Measurements from ENCODE around the gene UBE4A. TPM values are rescaled to one million over a fixed set of nuclear protein-coding genes. Genes with fewer than 3 reads are reported as not detected.

UBE4A gene
- 44.6 and 45.7 TPM in 2 replicates for total RNA-seq (2012; rRNA removed)

- Histone ChIP-seq H3K4me1 (ENCODE audit: control insufficient read depth, insufficient read depth, low read length) (peaks cover 8% of the 10 kb centered on the region), H3K9me3 (replicated peaks; ENCODE audit: low read length) (no peaks in the 10 kb centered on the region), H3K4me3 (ENCODE audit: low read length) (peak within 1 kb of the TSS; percentile 93), H3K4me2 (ENCODE audit: low read length) (peak within 1 kb of the TSS; percentile 89), H3K9ac (ENCODE audit: low read depth, low read length) (peak within 1 kb of the TSS; percentile 88), H3K27me3 (ENCODE audit: control insufficient read depth, insufficient read depth, low read length) (no peaks in the 10 kb centered on the region), H3K36me3 (ENCODE audit: insufficient read depth, low read length) (peaks cover 1% of the 10 kb centered on the region)
Observed at GRCh38 chr11:118359295-118359958, at the start of gene UBE4A. Gene UBE4A, plus strand, starts transcription at chr11:118359600. Its CDS starts 5,481 bp downstream, at chr11:118365081.

- no peak overlapping the region for H3K4me2 ChIP-seq (ENCODE audit: low read length)
- H3K9me3 ChIP-seq (replicated peaks; ENCODE audit: low read length) = no peaks in the 10 kb centered on the region
- H3K36me3 ChIP-seq (ENCODE audit: insufficient read depth, low read length) = no peaks in the 10 kb centered on the region
- H3K9ac ChIP-seq (ENCODE audit: low read depth, low read length) = no peak overlapping the region
- H3K27me3 ChIP-seq (ENCODE audit: control insufficient read depth, insufficient read depth, low read length) = peaks cover 25% of the 10 kb centered on the region
- H3K4me1 ChIP-seq (ENCODE audit: control insufficient read depth, insufficient read depth, low read length) = no peaks in the 10 kb centered on the region
- no peak overlapping the region for H3K4me3 ChIP-seq (ENCODE audit: low read length)
Observed at GRCh38 chr11:118310271-118310670, 49.1 kb upstream of the UBE4A start.

GRCh38 chr11:118310781-118311485, 48.5 kb upstream of the UBE4A start:
- Histone ChIP-seq H3K27me3 (ENCODE audit: control insufficient read depth, insufficient read depth, low read length) (peaks cover 26% of the 10 kb centered on the region), H3K9ac (ENCODE audit: low read depth, low read length) (no peak overlapping the region), H3K36me3 (ENCODE audit: insufficient read depth, low read length) (no peaks in the 10 kb centered on the region), H3K4me1 (ENCODE audit: control insufficient read depth, insufficient read depth, low read length) (no peaks in the 10 kb centered on the region), H3K9me3 (replicated peaks; ENCODE audit: low read length) (no peaks in the 10 kb centered on the region), H3K4me2 (ENCODE audit: low read length) (no peak overlapping the region), H3K4me3 (ENCODE audit: low read length) (no peak overlapping the region)

GRCh38 chr11:118311518-118311917, 47.9 kb upstream of the UBE4A start:
- H3K4me3 ChIP-seq (ENCODE audit: low read length) = no peak overlapping the region
- no peaks in the 10 kb centered on the region for H3K36me3 ChIP-seq (ENCODE audit: insufficient read depth, low read length)
- peaks cover 26% of the 10 kb centered on the region for H3K27me3 ChIP-seq (ENCODE audit: control insufficient read depth, insufficient read depth, low read length)
- no peak overlapping the region for H3K9ac ChIP-seq (ENCODE audit: low read depth, low read length)
- H3K4me2 ChIP-seq (ENCODE audit: low read length) = no peak overlapping the region
- H3K4me1 ChIP-seq (ENCODE audit: control insufficient read depth, insufficient read depth, low read length) = peaks cover 2% of the 10 kb centered on the region
- H3K9me3 ChIP-seq (replicated peaks; ENCODE audit: low read length) = no peaks in the 10 kb centered on the region

GRCh38 chr11:118312328-118312727, 47.1 kb upstream of the UBE4A start:
- H3K27me3 ChIP-seq (ENCODE audit: control insufficient read depth, insufficient read depth, low read length) = peaks cover 26% of the 10 kb centered on the region
- no peak overlapping the region for H3K9ac ChIP-seq (ENCODE audit: low read depth, low read length)
- H3K9me3 ChIP-seq (replicated peaks; ENCODE audit: low read length) = no peaks in the 10 kb centered on the region
- peaks cover 7% of the 10 kb centered on the region for H3K4me1 ChIP-seq (ENCODE audit: control insufficient read depth, insufficient read depth, low read length)
- H3K4me3 ChIP-seq (ENCODE audit: low read length) = no peak overlapping the region
- H3K4me2 ChIP-seq (ENCODE audit: low read length) = no peak overlapping the region
- no peaks in the 10 kb centered on the region for H3K36me3 ChIP-seq (ENCODE audit: insufficient read depth, low read length)

- no peaks in the 10 kb centered on the region for H3K9me3 ChIP-seq (replicated peaks; ENCODE audit: low read length)
- peaks cover 7% of the 10 kb centered on the region for H3K4me1 ChIP-seq (ENCODE audit: control insufficient read depth, insufficient read depth, low read length)
- no peak overlapping the region for H3K9ac ChIP-seq (ENCODE audit: low read depth, low read length)
- no peak overlapping the region for H3K4me3 ChIP-seq (ENCODE audit: low read length)
- no peak overlapping the region for H3K4me2 ChIP-seq (ENCODE audit: low read length)
- H3K27me3 ChIP-seq (ENCODE audit: control insufficient read depth, insufficient read depth, low read length) = peaks cover 26% of the 10 kb centered on the region
- no peaks in the 10 kb centered on the region for H3K36me3 ChIP-seq (ENCODE audit: insufficient read depth, low read length)
Observed at GRCh38 chr11:118313242-118313641, 46.2 kb upstream of the UBE4A start.

GRCh38 chr11:118314988-118315411, 44.4 kb upstream of the UBE4A start:
- Histone ChIP-seq H3K4me2 (ENCODE audit: low read length) (no peak overlapping the region), H3K4me1 (ENCODE audit: control insufficient read depth, insufficient read depth, low read length) (peaks cover 7% of the 10 kb centered on the region), H3K4me3 (ENCODE audit: low read length) (no peak overlapping the region), H3K9ac (ENCODE audit: low read depth, low read length) (no peak overlapping the region), H3K27me3 (ENCODE audit: control insufficient read depth, insufficient read depth, low read length) (peaks cover 27% of the 10 kb centered on the region), H3K36me3 (ENCODE audit: insufficient read depth, low read length) (no peaks in the 10 kb centered on the region), H3K9me3 (replicated peaks; ENCODE audit: low read length) (no peaks in the 10 kb centered on the region)

- Histone ChIP-seq H3K36me3 (ENCODE audit: insufficient read depth, low read length) (no peaks in the 10 kb centered on the region), H3K9ac (ENCODE audit: low read depth, low read length) (no peak overlapping the region), H3K9me3 (replicated peaks; ENCODE audit: low read length) (no peaks in the 10 kb centered on the region), H3K4me3 (ENCODE audit: low read length) (no peak overlapping the region), H3K4me2 (ENCODE audit: low read length) (no peak overlapping the region), H3K27me3 (ENCODE audit: control insufficient read depth, insufficient read depth, low read length) (peaks cover 19% of the 10 kb centered on the region), H3K4me1 (ENCODE audit: control insufficient read depth, insufficient read depth, low read length) (peaks cover 7% of the 10 kb centered on the region)
Observed at GRCh38 chr11:118318124-118318523, 41.3 kb upstream of the UBE4A start.

- H3K4me3 ChIP-seq (ENCODE audit: low read length) = no peak overlapping the region
- H3K4me2 ChIP-seq (ENCODE audit: low read length) = no peak overlapping the region
- H3K36me3 ChIP-seq (ENCODE audit: insufficient read depth, low read length) = no peaks in the 10 kb centered on the region
- H3K9ac ChIP-seq (ENCODE audit: low read depth, low read length) = no peak overlapping the region
- peaks cover 7% of the 10 kb centered on the region for H3K4me1 ChIP-seq (ENCODE audit: control insufficient read depth, insufficient read depth, low read length)
- peaks cover 19% of the 10 kb centered on the region for H3K27me3 ChIP-seq (ENCODE audit: control insufficient read depth, insufficient read depth, low read length)
- no peaks in the 10 kb centered on the region for H3K9me3 ChIP-seq (replicated peaks; ENCODE audit: low read length)
Observed at GRCh38 chr11:118318581-118319336, 40.6 kb upstream of the UBE4A start.

GRCh38 chr11:118319337-118319707, 40.1 kb upstream of the UBE4A start:
- no peaks in the 10 kb centered on the region for H3K36me3 ChIP-seq (ENCODE audit: insufficient read depth, low read length)
- no peak overlapping the region for H3K4me3 ChIP-seq (ENCODE audit: low read length)
- H3K27me3 ChIP-seq (ENCODE audit: control insufficient read depth, insufficient read depth, low read length) = peaks cover 14% of the 10 kb centered on the region
- no peak overlapping the region for H3K9ac ChIP-seq (ENCODE audit: low read depth, low read length)
- no peaks in the 10 kb centered on the region for H3K9me3 ChIP-seq (replicated peaks; ENCODE audit: low read length)
- no peak overlapping the region for H3K4me2 ChIP-seq (ENCODE audit: low read length)
- peaks cover 7% of the 10 kb centered on the region for H3K4me1 ChIP-seq (ENCODE audit: control insufficient read depth, insufficient read depth, low read length)

- no peaks in the 10 kb centered on the region for H3K36me3 ChIP-seq (ENCODE audit: insufficient read depth, low read length)
- peaks cover 7% of the 10 kb centered on the region for H3K4me1 ChIP-seq (ENCODE audit: control insufficient read depth, insufficient read depth, low read length)
- no peak overlapping the region for H3K9ac ChIP-seq (ENCODE audit: low read depth, low read length)
- H3K9me3 ChIP-seq (replicated peaks; ENCODE audit: low read length) = no peaks in the 10 kb centered on the region
- H3K4me2 ChIP-seq (ENCODE audit: low read length) = no peak overlapping the region
- no peak overlapping the region for H3K4me3 ChIP-seq (ENCODE audit: low read length)
- peaks cover 5% of the 10 kb centered on the region for H3K27me3 ChIP-seq (ENCODE audit: control insufficient read depth, insufficient read depth, low read length)
Observed at GRCh38 chr11:118320515-118320914, 38.9 kb upstream of the UBE4A start.

Measured in skeletal muscle satellite cell (primary cell).